Fibroblast of peridontal ligament (primary cell): ENCODE results near the gene ZNF571.

Experiments
- DNase-seq: peaks from one replicate; pipeline ENCODE4 v3.0.0-alpha.2; 2010; ENCODE audit errors: extremely low read depth

Gene ZNF571

GRCh38 chr19:37594304-37594981 lies at the start of gene ZNF571, which contains the start of gene ZNF540:
Gene ZNF571 (minus strand): TSS chr19:37594792. CDS start chr19:37586676, 8,116 bp downstream.
Gene ZNF540 (plus strand): TSS chr19:37594876. CDS start chr19:37598448, 3,572 bp downstream.
- peak; percentile 90 for DNase-seq

GRCh38 chr19:37635076-37636056 lies 40.8 kb upstream of the ZNF571 start:
- no peak for DNase-seq

- no peak for DNase-seq
These were observed 390 bp upstream of the ZNF571 start for GRCh38 chr19:37594982-37595382.

GRCh38 chr19:37593996-37594303 lies 642 bp downstream of the ZNF571 start:
- DNase-seq: no peak

- DNase-seq: no peak
These were observed 11.3 kb downstream of the ZNF571 start for GRCh38 chr19:37583340-37583739.

GRCh38 chr19:37572203-37572602 lies 22.4 kb downstream of the ZNF571 start:
- peak; percentile 6 for DNase-seq

GRCh38 chr19:37565370-37565669 lies 29.3 kb downstream of the ZNF571 start:
- DNase-seq: no peak

- DNase-seq: no peak
These were observed 29.8 kb downstream of the ZNF571 start for GRCh38 chr19:37564624-37565369.

GRCh38 chr19:37563518-37563917 lies 31.1 kb downstream of the ZNF571 start:
- DNase-seq: no peak

- peak; percentile 65 for DNase-seq
These were observed 43.2 kb downstream of the ZNF571 start for GRCh38 chr19:37551129-37551993.

- DNase-seq: no peak
These were observed 57.1 kb downstream of the ZNF571 start for GRCh38 chr19:37537391-37537947.

GRCh38 chr19:37519890-37520289 lies 74.7 kb downstream of the ZNF571 start:
- DNase-seq: no peak
